ENCODE measurements around the gene PLA2G15.

DNA sequence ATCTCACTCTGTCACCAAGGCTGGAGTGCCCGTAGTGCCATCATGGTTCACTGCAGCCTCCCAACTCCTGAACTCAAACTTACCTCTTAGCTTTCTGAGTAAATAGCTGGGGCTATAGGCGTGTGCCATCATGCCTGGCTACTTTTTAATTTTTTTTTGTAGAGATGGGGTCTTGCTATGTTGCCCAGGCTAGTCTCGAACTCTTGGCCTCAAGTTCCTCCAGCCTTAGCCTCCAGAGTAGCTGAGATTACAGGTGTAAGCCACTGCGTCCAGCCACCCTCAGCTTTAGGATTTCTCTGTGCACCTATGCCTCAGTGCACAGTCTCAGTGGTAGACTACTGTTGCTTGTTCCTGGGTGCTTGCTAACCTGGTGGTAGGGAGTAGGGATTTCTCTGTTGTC, 24.6 kb downstream of the PLA2G15 start:
- no peak for TF ChIP-seq CTCF (IDR thresholded peaks at IDR 0.05)
- TF ChIP-seq POLR2A (IDR thresholded peaks at IDR 0.05): no peak
